IMR-90 (cell line): ENCODE measurements around the gene PXK. TPM values are rescaled to one million over a fixed set of nuclear protein-coding genes. Genes with fewer than 3 reads are reported as not detected.

Source experiments
- ATAC-seq: fragments of 200-7000 bp; cut with Tn5 transposase; 2 replicates; pipeline ENCODE4 v1.9.1; 2020; ENCODE audit warnings: low read depth, mild to moderate bottlenecking, moderate library complexity
- BruUV-seq: library from RNA; stranded (reverse); fragments of 400-500 nt; replicated peaks from 2 replicates; lab custom pipeline; 2021; lab: Mats Ljungman, UMichigan
- CTCF ChIA-PET: fragments of 300-600 bp; formaldehyde crosslinking; extraction: SDS; loops from one replicate; lab custom pipeline; 2021; ENCODE audit warnings: antibody characterized with exemption; lab: Yijun Ruan, JAX
- POLR2A ChIA-PET: fragments of 300-600 bp; sonication (Branson Sonifier 250); formaldehyde crosslinking; loops from one replicate; lab custom pipeline; 2022; ENCODE audit warnings: antibody characterized with exemption; ENCODE audit not compliant: unreplicated experiment; lab: Charles Lee
- DNase-seq: peaks from one replicate; pipeline ENCODE4 v3.0.0; 2013
- H2AFZ ChIP-seq: replicated peaks from 2 replicates; pipeline ENCODE3; 2013; ENCODE audit warnings: low read length, mild to moderate bottlenecking; ENCODE audit not compliant: poor library complexity
- H2AK5ac ChIP-seq: 2 replicates; pipeline ENCODE4 v1.6.1; 2013; ENCODE audit warnings: low read depth, low read length, inconsistent platforms
- H2AK9ac ChIP-seq: replicated peaks from 2 replicates; pipeline ENCODE3; 2013; ENCODE audit warnings: mild to moderate bottlenecking, low read depth, low read length, moderate library complexity; ENCODE audit not compliant: poor library complexity
- H2BK120ac ChIP-seq: 2 replicates; pipeline ENCODE4 v1.6.1; 2013; ENCODE audit warnings: low read depth, low read length, inconsistent platforms
- H2BK15ac ChIP-seq: 3 replicates; pipeline ENCODE4 v1.6.1; 2013; ENCODE audit warnings: low read depth, low read length, inconsistent platforms
- H2BK20ac ChIP-seq: 2 replicates; pipeline ENCODE4 v1.6.1; 2013; ENCODE audit warnings: low read depth, mild to moderate bottlenecking, inconsistent platforms, low read length, moderate library complexity
- H2BK5ac ChIP-seq: 2 replicates; pipeline ENCODE4 v1.6.1; 2013; ENCODE audit warnings: mild to moderate bottlenecking, low read depth, low read length, inconsistent platforms; ENCODE audit not compliant: poor library complexity, severe bottlenecking
- H3K14ac ChIP-seq: replicated peaks from 2 replicates; pipeline ENCODE4 v1.6.1; 2013; ENCODE audit warnings: low read depth, low read length, inconsistent platforms
- H3K18ac ChIP-seq: 2 replicates; pipeline ENCODE4 v1.6.1; 2013; ENCODE audit warnings: low read depth, low read length, control low read depth
- H3K23ac ChIP-seq: 2 replicates; pipeline ENCODE4 v1.6.1; 2013; ENCODE audit warnings: low read depth, low read length, inconsistent platforms
- H3K27ac ChIP-seq: 2 replicates; pipeline ENCODE4 v1.5.1; 2013; ENCODE audit warnings: mild to moderate bottlenecking, control low read depth, low read length; ENCODE audit not compliant: insufficient read depth
- H3K27me3 ChIP-seq: 2 replicates; pipeline ENCODE4 v1.6.1; 2013; ENCODE audit warnings: low read length; ENCODE audit not compliant: control insufficient read depth, insufficient read depth
- H3K36me3 ChIP-seq: 2 replicates; pipeline ENCODE4 v1.6.1; 2013; ENCODE audit warnings: low read length, mixed read lengths; ENCODE audit not compliant: control insufficient read depth, insufficient read depth
- H3K4ac ChIP-seq: 2 replicates; pipeline ENCODE4 v1.6.1; 2013; ENCODE audit warnings: low read depth, low read length, inconsistent platforms
- H3K4me1 ChIP-seq: 2 replicates; pipeline ENCODE4 v1.6.1; 2013; ENCODE audit warnings: low read length, mixed read lengths; ENCODE audit not compliant: control insufficient read depth, insufficient read depth
- H3K4me2 ChIP-seq: 2 replicates; pipeline ENCODE4 v1.6.1; 2013; ENCODE audit warnings: low read depth, mild to moderate bottlenecking, control low read depth, low read length, moderate library complexity
- H3K4me3 ChIP-seq: 2 replicates; pipeline ENCODE4 v1.5.1; 2013; ENCODE audit warnings: low read depth, mild to moderate bottlenecking, control low read depth, low read length, moderate library complexity; ENCODE audit not compliant: insufficient read depth
- H3K56ac ChIP-seq: 2 replicates; pipeline ENCODE4 v1.6.1; 2013; ENCODE audit warnings: low read length, inconsistent platforms; ENCODE audit not compliant: insufficient read depth; ENCODE audit errors: extremely low read depth
- H3K79me1 ChIP-seq, 2 experiments: 2 replicates each; pipeline ENCODE4 v1.6.1; 2013; ENCODE audit warnings: low read length in 2 of 2, inconsistent platforms in 1 of 2, low read depth in 1 of 2
- H3K9ac ChIP-seq: 2 replicates; pipeline ENCODE4 v1.6.1; 2013; ENCODE audit warnings: low read depth, low read length, control low read depth
- H3K9me1 ChIP-seq: 2 replicates; pipeline ENCODE4 v1.6.1; 2013; ENCODE audit warnings: low read length, inconsistent platforms; ENCODE audit not compliant: insufficient read depth
- H3K9me3 ChIP-seq: 2 replicates; pipeline ENCODE4 v1.6.1; 2013; ENCODE audit warnings: low read length; ENCODE audit not compliant: control insufficient read depth, insufficient read depth
- H4K20me1 ChIP-seq: 2 replicates; pipeline ENCODE4 v1.6.1; 2013; ENCODE audit warnings: low read length, inconsistent platforms; ENCODE audit not compliant: insufficient read depth
- H4K5ac ChIP-seq: 2 replicates; pipeline ENCODE4 v1.6.1; 2013; ENCODE audit warnings: mild to moderate bottlenecking, low read depth, low read length, control low read depth
- H4K8ac ChIP-seq, 2 experiments: 2 replicates each; pipeline ENCODE4 v1.6.1; 2013; ENCODE audit warnings: low read depth in 2 of 2, low read length in 2 of 2, control low read depth in 1 of 2, inconsistent platforms in 1 of 2
- H4K91ac ChIP-seq: 2 replicates; pipeline ENCODE4 v1.6.1; 2013; ENCODE audit warnings: low read depth, low read length, inconsistent platforms; ENCODE audit not compliant: insufficient read depth
- BHLHE40 ChIP-seq: fragments of 150-350 bp; IDR thresholded peaks from 2 replicates; pipeline ENCODE4 v1.6.1; 2016; ENCODE audit warnings: mild to moderate bottlenecking, low read depth, low read length
- CEBPB ChIP-seq: IDR thresholded peaks from 2 replicates; pipeline ENCODE4 v1.6.1; 2012; ENCODE audit warnings: low read depth, low read length, improper control_type of control experiment
- CHD1 ChIP-seq: IDR thresholded peaks from 2 replicates; pipeline ENCODE4 v1.6.1; 2012; ENCODE audit warnings: low read depth, low read length, improper control_type of control experiment
- FOS ChIP-seq: fragments of 150-350 bp; IDR thresholded peaks from 2 replicates; pipeline ENCODE4 v1.6.1; 2016; ENCODE audit warnings: low read depth, low read length
- MAFK ChIP-seq: IDR thresholded peaks from 2 replicates; pipeline ENCODE4 v1.6.1; 2012; ENCODE audit warnings: low read depth, low read length, improper control_type of control experiment
- MAZ ChIP-seq: IDR thresholded peaks from 2 replicates; pipeline ENCODE4 v1.6.1; 2012; ENCODE audit warnings: low read depth, mild to moderate bottlenecking, low read length, improper control_type of control experiment, moderate library complexity, borderline replicate concordance
- MXI1 ChIP-seq: IDR thresholded peaks from 2 replicates; pipeline ENCODE4 v1.6.1; 2012; ENCODE audit warnings: low read depth, mild to moderate bottlenecking, low read length, moderate library complexity, borderline replicate concordance
- NFE2L2 ChIP-seq: fragments of 150-350 bp; IDR thresholded peaks from 2 replicates; pipeline ENCODE4 v1.6.1; 2016; ENCODE audit warnings: low read depth, mild to moderate bottlenecking, low read length
- POLR2A ChIP-seq: IDR thresholded peaks from 2 replicates; pipeline ENCODE4 v1.6.1; 2012; ENCODE audit warnings: mild to moderate bottlenecking, low read depth, low read length
- RAD21 ChIP-seq: IDR thresholded peaks from 2 replicates; pipeline ENCODE4 v1.6.1; 2012; ENCODE audit warnings: low read length, improper control_type of control experiment
- RCOR1 ChIP-seq: IDR thresholded peaks from 2 replicates; pipeline ENCODE4 v1.6.1; 2012; ENCODE audit warnings: mild to moderate bottlenecking, low read length, improper control_type of control experiment; ENCODE audit not compliant: insufficient replicate concordance
- RFX5 ChIP-seq: IDR thresholded peaks from 2 replicates; pipeline ENCODE4 v1.8.0; 2012; ENCODE audit warnings: low read depth, mild to moderate bottlenecking, low read length, moderate library complexity
- SMC3 ChIP-seq: fragments of 150-350 bp; IDR thresholded peaks from 2 replicates; pipeline ENCODE4 v1.6.1; 2016; ENCODE audit warnings: low read depth, mild to moderate bottlenecking, antibody characterized with exemption, low read length, moderate library complexity
- WGBS, 2 experiments: methylation state at CpG; one replicate each; pipeline versions ENCODE4 v1.1.5 to v1.1.7; 2013; ENCODE audit warnings: missing lambda C conversion rate in 2 of 2; ENCODE audit not compliant: insufficient read length in 1 of 2; ENCODE audit errors: extremely low coverage in 2 of 2; 5-methylcytosine and 5-hydroxymethylcytosine counted together
- dilution Hi-C: fragments of 300-500 bp; cut with HindIII; formaldehyde crosslinking; loops from one replicate; pipeline ENCODE4 v1.14.3; 2018; ENCODE audit warnings: low sequenced_read_pairs; ENCODE audit not compliant: unreplicated experiment
- in situ Hi-C: fragments of 300-500 bp; cut with MboI; formaldehyde crosslinking; loops from 3 replicates; pipeline ENCODE4 v1.14.3; 2019; ENCODE audit warnings: low sequenced_read_pairs, inconsistent platforms, mixed read lengths
- intact Hi-C: fragments of 100-400 bp; cut with micrococcal nuclease; formaldehyde crosslinking; loops from 2 replicates; pipeline ENCODE4 v1.10.0; 2022
- polyA plus RNA-seq, 3 experiments: library from polyadenylated mRNA; depleted of rRNA; stranded (reverse); fragments of >200 nt; gene quantifications; 2 replicates each; pipeline ENCODE4 v1.2.3, GENCODE V29; 2012; ENCODE audit warnings: low replicate concordance in 1 of 3
- total RNA-seq: library from RNA; depleted of rRNA; stranded (reverse); fragments of >200 nt; gene quantifications from 2 replicates; pipeline ENCODE4 v1.2.3, GENCODE V29; 2012
- TF ChIP-seq, protein P1 (sequence below): fragments of 150-350 bp; IDR thresholded peaks from 2 replicates; pipeline ENCODE4 v1.6.1; 2017; ENCODE audit warnings: mild to moderate bottlenecking, antibody characterized with exemption, low read length, low read depth
- TF ChIP-seq, protein P2 (sequence below): conservative IDR thresholded peaks from 2 replicates; pipeline ENCODE4 v1.5.1; 2012; ENCODE audit warnings: mild to moderate bottlenecking, low read depth, low read length, improper control_type of control experiment
- TF ChIP-seq, protein P3 (sequence below): fragments of 150-350 bp; IDR thresholded peaks from 2 replicates; pipeline ENCODE4 v1.6.1; 2016; ENCODE audit warnings: low read depth, mild to moderate bottlenecking, low read length, moderate library complexity, borderline replicate concordance

Gene PXK
- total and polyA plus RNA-seq, 2 of the 4 experiments (the other 2 are of a cell fraction) = 14.3 to 17.7 TPM

DNA sequence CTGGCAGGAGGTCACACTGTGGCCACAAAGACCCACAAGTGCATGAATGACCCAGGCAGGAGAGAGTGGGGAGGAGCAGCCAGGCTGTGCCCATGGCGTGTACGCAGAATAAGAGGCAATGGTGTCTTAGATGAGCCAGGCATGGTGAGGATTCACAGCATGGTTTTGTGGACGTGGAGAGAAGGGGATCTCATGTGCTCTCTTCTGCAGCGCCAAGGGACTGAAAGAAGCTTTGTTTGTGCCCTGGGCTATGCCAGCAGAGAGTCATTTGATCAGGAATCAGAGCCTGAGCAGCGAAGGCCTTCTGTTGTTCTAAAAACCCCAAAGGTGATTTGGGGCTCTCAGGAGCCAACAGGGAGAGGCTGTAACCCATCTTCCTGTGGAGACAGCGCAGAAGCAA, 45.3 kb upstream of the PXK start:
- no peak overlapping the region for H3K14ac ChIP-seq
- H2AK9ac ChIP-seq = no peak overlapping the region
- no peaks in the 10 kb centered on the region for H3K27me3 ChIP-seq
- no TSS peak for BruUV-seq
- H3K4me3 ChIP-seq = no peak overlapping the region
- no peak overlapping the region for H2AFZ ChIP-seq
- H3K4me1 ChIP-seq = no peaks in the 10 kb centered on the region
- dilution Hi-C loops (no loop called here), intact Hi-C loops (no loop called here), in situ Hi-C loops (no loop called here)
- POLR2A ChIA-PET = no interaction called here
- H4K91ac ChIP-seq = no peak overlapping the region
- H3K56ac ChIP-seq = no peak overlapping the region
- H3K79me1 ChIP-seq = no peaks in the 10 kb centered on the region
- H2BK120ac ChIP-seq = no peak overlapping the region
- H4K20me1 ChIP-seq = no peaks in the 10 kb centered on the region
- H3K27ac ChIP-seq = no peak overlapping the region
- H2BK20ac ChIP-seq = no peak overlapping the region
- WGBS, 2 experiments = 96% methylated on average over 4 of the region's 6 CpGs; no CpG with 5 or more reads in 1 of the 2 experiments
- TF ChIP-seq POLR2A (no peak), MAFK (no peak), FOS (no peak), BHLHE40 (no peak), RFX5 (no peak), NFE2L2 (no peak), RCOR1 (no peak), MXI1 (no peak), CEBPB (no peak), CHD1 (no peak), RAD21 (no peak), SMC3 (no peak), MAZ (no peak)
- TF ChIP-seq, protein P1, sequence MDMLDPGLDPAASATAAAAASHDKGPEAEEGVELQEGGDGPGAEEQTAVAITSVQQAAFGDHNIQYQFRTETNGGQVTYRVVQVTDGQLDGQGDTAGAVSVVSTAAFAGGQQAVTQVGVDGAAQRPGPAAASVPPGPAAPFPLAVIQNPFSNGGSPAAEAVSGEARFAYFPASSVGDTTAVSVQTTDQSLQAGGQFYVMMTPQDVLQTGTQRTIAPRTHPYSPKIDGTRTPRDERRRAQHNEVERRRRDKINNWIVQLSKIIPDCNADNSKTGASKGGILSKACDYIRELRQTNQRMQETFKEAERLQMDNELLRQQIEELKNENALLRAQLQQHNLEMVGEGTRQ = no peak
- TF ChIP-seq, protein P2, sequence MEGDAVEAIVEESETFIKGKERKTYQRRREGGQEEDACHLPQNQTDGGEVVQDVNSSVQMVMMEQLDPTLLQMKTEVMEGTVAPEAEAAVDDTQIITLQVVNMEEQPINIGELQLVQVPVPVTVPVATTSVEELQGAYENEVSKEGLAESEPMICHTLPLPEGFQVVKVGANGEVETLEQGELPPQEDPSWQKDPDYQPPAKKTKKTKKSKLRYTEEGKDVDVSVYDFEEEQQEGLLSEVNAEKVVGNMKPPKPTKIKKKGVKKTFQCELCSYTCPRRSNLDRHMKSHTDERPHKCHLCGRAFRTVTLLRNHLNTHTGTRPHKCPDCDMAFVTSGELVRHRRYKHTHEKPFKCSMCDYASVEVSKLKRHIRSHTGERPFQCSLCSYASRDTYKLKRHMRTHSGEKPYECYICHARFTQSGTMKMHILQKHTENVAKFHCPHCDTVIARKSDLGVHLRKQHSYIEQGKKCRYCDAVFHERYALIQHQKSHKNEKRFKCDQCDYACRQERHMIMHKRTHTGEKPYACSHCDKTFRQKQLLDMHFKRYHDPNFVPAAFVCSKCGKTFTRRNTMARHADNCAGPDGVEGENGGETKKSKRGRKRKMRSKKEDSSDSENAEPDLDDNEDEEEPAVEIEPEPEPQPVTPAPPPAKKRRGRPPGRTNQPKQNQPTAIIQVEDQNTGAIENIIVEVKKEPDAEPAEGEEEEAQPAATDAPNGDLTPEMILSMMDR = no peak
- TF ChIP-seq, protein P3, sequence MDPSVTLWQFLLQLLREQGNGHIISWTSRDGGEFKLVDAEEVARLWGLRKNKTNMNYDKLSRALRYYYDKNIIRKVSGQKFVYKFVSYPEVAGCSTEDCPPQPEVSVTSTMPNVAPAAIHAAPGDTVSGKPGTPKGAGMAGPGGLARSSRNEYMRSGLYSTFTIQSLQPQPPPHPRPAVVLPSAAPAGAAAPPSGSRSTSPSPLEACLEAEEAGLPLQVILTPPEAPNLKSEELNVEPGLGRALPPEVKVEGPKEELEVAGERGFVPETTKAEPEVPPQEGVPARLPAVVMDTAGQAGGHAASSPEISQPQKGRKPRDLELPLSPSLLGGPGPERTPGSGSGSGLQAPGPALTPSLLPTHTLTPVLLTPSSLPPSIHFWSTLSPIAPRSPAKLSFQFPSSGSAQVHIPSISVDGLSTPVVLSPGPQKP = no peak
- H2BK15ac ChIP-seq = no peak overlapping the region
- no peak overlapping the region for H4K8ac ChIP-seq
- no peaks in the 10 kb centered on the region for H3K9me1 ChIP-seq
- no peak overlapping the region for H3K9ac ChIP-seq
- DNase-seq (no peak), ATAC-seq (no peak)
- no peak overlapping the region for H2BK5ac ChIP-seq
- H3K36me3 ChIP-seq = peaks cover 10% of the 10 kb centered on the region; the same call in 1 of the 2 replicates
- no peak overlapping the region for H2AK5ac ChIP-seq
- CTCF ChIA-PET = no interaction called here
- no peaks in the 10 kb centered on the region for H3K9me3 ChIP-seq
- H3K4ac ChIP-seq = no peak overlapping the region
- H3K4me2 ChIP-seq = no peak overlapping the region
- H4K5ac ChIP-seq = no peak overlapping the region
- H3K23ac ChIP-seq = no peak overlapping the region
- no peak overlapping the region for H3K18ac ChIP-seq
